H1 (cell line): Measurements from ENCODE around the gene GDPGP1. TPM values are rescaled to one million over a fixed set of nuclear protein-coding genes. Genes with fewer than 3 reads are reported as not detected.

Source experiments
- CTCF ChIA-PET: fragments of 300-600 bp; sonication (Branson Sonifier 250); formaldehyde crosslinking; loops from one replicate; lab custom pipeline; 2021; ENCODE audit not compliant: partially characterized antibody; lab: Charles Lee
- POLR2A ChIA-PET: fragments of 300-600 bp; sonication (Branson Sonifier 250); formaldehyde crosslinking; loops from one replicate; lab custom pipeline; 2021; ENCODE audit warnings: inconsistent platforms; ENCODE audit not compliant: partially characterized antibody; lab: Charles Lee
- DNase-seq, 2 experiments: peaks; one replicate each; pipeline versions ENCODE4 v3.0.0 to v3.0.0-alpha.2; 2010 to 2022; ENCODE audit warnings: low spot score in 2 of 2, low read depth in 1 of 2, mixed read lengths in 1 of 2
- FAIRE-seq: peaks from 2 replicates; lab custom pipeline; 2011; peaks lifted over from hg19 to GRCh38; lab: Jason Lieb, UNC
- H2AFZ ChIP-seq: 2 replicates; pipeline ENCODE4 v1.8.1; 2012; ENCODE audit warnings: low read length, inconsistent platforms
- H2AK5ac ChIP-seq: 2 replicates; pipeline ENCODE4 v1.6.1; 2013; ENCODE audit warnings: low read depth, low read length
- H2BK120ac ChIP-seq: replicated peaks from 2 replicates; pipeline ENCODE3; 2013; ENCODE audit warnings: low read depth, low read length, inconsistent platforms
- H2BK12ac ChIP-seq: 2 replicates; pipeline ENCODE4 v1.6.1; 2013; ENCODE audit warnings: low read depth, low read length
- H2BK15ac ChIP-seq: 2 replicates; pipeline ENCODE4 v1.6.1; 2013; ENCODE audit warnings: low read length
- H2BK20ac ChIP-seq: 2 replicates; pipeline ENCODE4 v1.6.1; 2013; ENCODE audit warnings: low read length
- H2BK5ac ChIP-seq: 2 replicates; pipeline ENCODE4 v1.6.1; 2013; ENCODE audit warnings: low read depth, low read length
- H3K14ac ChIP-seq: 2 replicates; pipeline ENCODE4 v1.6.1; 2013; ENCODE audit warnings: inconsistent platforms; ENCODE audit not compliant: insufficient read length
- H3K18ac ChIP-seq: 2 replicates; pipeline ENCODE4 v1.6.1; 2013; ENCODE audit warnings: low read length; ENCODE audit errors: extremely low read depth
- H3K23ac ChIP-seq: 2 replicates; pipeline ENCODE4 v1.6.1; 2013; ENCODE audit warnings: inconsistent platforms; ENCODE audit not compliant: insufficient read length
- H3K23me2 ChIP-seq: 2 replicates; pipeline ENCODE4 v1.6.1; 2013; ENCODE audit warnings: low read depth, low read length
- H3K27ac ChIP-seq: 2 replicates; pipeline ENCODE4 v1.6.1; 2011; ENCODE audit warnings: low read depth, low read length, inconsistent platforms
- H3K27me3 ChIP-seq, 4 experiments: replicated peaks in 1 of 4; 1 replicate in 1 of 4; 2 replicates in 3 of 4; pipeline versions ENCODE4 v1.6.1 to v1.8.1; 2011 to 2013; ENCODE audit warnings: low read length in 3 of 4, mild to moderate bottlenecking in 3 of 4, inconsistent platforms in 2 of 4, mixed read lengths in 2 of 4, moderate library complexity in 1 of 4; ENCODE audit not compliant: control insufficient read depth in 3 of 4, insufficient read depth in 3 of 4; ENCODE audit errors: extremely low read depth in 1 of 4
- H3K36me3 ChIP-seq, 4 experiments: 2 replicates each; pipeline versions ENCODE4 v1.6.1 to v1.8.1; 2011 to 2013; ENCODE audit warnings: mild to moderate bottlenecking in 4 of 4, low read length in 3 of 4, moderate library complexity in 2 of 4, control low read depth in 1 of 4, inconsistent platforms in 1 of 4; ENCODE audit not compliant: insufficient read depth in 4 of 4, control insufficient read depth in 2 of 4
- H3K4ac ChIP-seq: replicated peaks from 2 replicates; pipeline ENCODE3; 2013; ENCODE audit warnings: low read length, low read depth, mixed read lengths, inconsistent platforms; ENCODE audit not compliant: insufficient read length
- H3K4me1 ChIP-seq, 4 experiments: replicated peaks in 1 of 4; 1 replicate in 1 of 4; 2 replicates in 3 of 4; pipeline versions ENCODE4 v1.6.1 to v1.8.1; 2011 to 2013; ENCODE audit warnings: low read length in 3 of 4, inconsistent platforms in 2 of 4, mixed read lengths in 1 of 4; ENCODE audit not compliant: insufficient read depth in 4 of 4, control insufficient read depth in 3 of 4
- H3K4me2 ChIP-seq, 2 experiments: 2 replicates each; pipeline versions ENCODE4 v1.6.1 to v1.8.1; 2011 to 2013; ENCODE audit warnings: low read depth in 2 of 2, low read length in 2 of 2, control low read depth in 1 of 2, inconsistent platforms in 1 of 2, mild to moderate bottlenecking in 1 of 2; ENCODE audit not compliant: insufficient read depth in 1 of 2
- H3K4me3 ChIP-seq, 4 experiments: fragments of 200-600, 300-600 bp in 1 of 4; sonication (generic), shearing (Covaris generic), sonication (Bioruptor Twin) in 1 of 4; 2 replicates each; pipeline versions ENCODE4 v1.5.1 to v1.8.1; 2011 to 2016; ENCODE audit warnings: low read length in 4 of 4, low read depth in 3 of 4, control low read depth in 2 of 4, inconsistent platforms in 2 of 4, mild to moderate bottlenecking in 2 of 4, mixed read lengths in 1 of 4, moderate library complexity in 1 of 4; ENCODE audit not compliant: insufficient read depth in 2 of 4; ENCODE audit errors: extremely low read depth in 1 of 4
- H3K56ac ChIP-seq: replicated peaks from 2 replicates; pipeline ENCODE3; 2013; ENCODE audit warnings: low read depth, mild to moderate bottlenecking, mixed read lengths, low read length, inconsistent platforms; ENCODE audit not compliant: insufficient read length
- H3K79me1 ChIP-seq: 2 replicates; pipeline ENCODE4 v1.6.1; 2013; ENCODE audit warnings: low read depth, low read length, control low read depth
- H3K79me2 ChIP-seq, 2 experiments: 2 replicates each; pipeline versions ENCODE4 v1.6.1 to v1.8.1; 2012 to 2013; ENCODE audit warnings: low read length in 2 of 2, mild to moderate bottlenecking in 2 of 2, inconsistent platforms in 1 of 2; ENCODE audit not compliant: insufficient read depth in 2 of 2, control insufficient read depth in 1 of 2
- H3K9ac ChIP-seq, 4 experiments: replicated peaks in 1 of 4; 1 replicate in 1 of 4; 2 replicates in 3 of 4; pipeline versions ENCODE4 v1.6.1 to v1.8.1; 2011 to 2013; ENCODE audit warnings: low read depth in 3 of 4, low read length in 3 of 4, control low read depth in 2 of 4, mild to moderate bottlenecking in 2 of 4, moderate library complexity in 2 of 4, inconsistent platforms in 1 of 4; ENCODE audit errors: extremely low read depth in 1 of 4
- H3K9me3 ChIP-seq, 2 experiments: 2 replicates each; pipeline versions ENCODE4 v1.6.1 to v1.8.1; 2012 to 2013; ENCODE audit warnings: mild to moderate bottlenecking in 2 of 2, moderate library complexity in 2 of 2, control low read depth in 1 of 2, inconsistent platforms in 1 of 2, low read depth in 1 of 2, low read length in 1 of 2, mixed read lengths in 1 of 2; ENCODE audit not compliant: insufficient read depth in 2 of 2
- H4K20me1 ChIP-seq, 2 experiments: replicated peaks in 1 of 2; 2 replicates each; pipeline versions ENCODE3 to v1.8.1; 2011 to 2013; ENCODE audit warnings: inconsistent platforms in 2 of 2, low read length in 2 of 2, mild to moderate bottlenecking in 1 of 2; ENCODE audit not compliant: insufficient read depth in 2 of 2, control insufficient read depth in 1 of 2
- H4K5ac ChIP-seq: 2 replicates; pipeline ENCODE4 v1.6.1; 2013; ENCODE audit warnings: low read length, low read depth, mixed read lengths, inconsistent platforms; ENCODE audit not compliant: insufficient read length
- H4K8ac ChIP-seq: 2 replicates; pipeline ENCODE4 v1.8.0; 2013; ENCODE audit warnings: mild to moderate bottlenecking, moderate library complexity, low read length, inconsistent platforms; ENCODE audit not compliant: insufficient read depth; ENCODE audit errors: extremely low read depth
- H4K91ac ChIP-seq: replicated peaks from 2 replicates; pipeline ENCODE3; 2013; ENCODE audit warnings: low read length, mixed read lengths, inconsistent platforms; ENCODE audit not compliant: insufficient read length
- ATF3 ChIP-seq: IDR thresholded peaks from 2 replicates; pipeline ENCODE4 v1.6.1; 2011; ENCODE audit warnings: low read depth, mild to moderate bottlenecking, low read length; ENCODE audit not compliant: insufficient read depth
- FOSL1 ChIP-seq: IDR thresholded peaks from 2 replicates; pipeline ENCODE4 v1.6.1; 2011; ENCODE audit warnings: mild to moderate bottlenecking, low read depth, low read length, moderate library complexity; ENCODE audit not compliant: insufficient read depth
- POLR2AphosphoS5 ChIP-seq: IDR thresholded peaks from 2 replicates; pipeline ENCODE4 v1.6.1; 2011; ENCODE audit warnings: low read depth, low read length
- SP1 ChIP-seq: IDR thresholded peaks from 2 replicates; pipeline ENCODE4 v1.6.1; 2011; ENCODE audit warnings: low read depth, low read length
- WGBS, 2 experiments: shearing (Covaris generic) in 1 of 2; methylation state at CpG; one replicate each; pipeline versions ENCODE4 v1.1.6 to v1.1.7; 2013 to 2015; ENCODE audit warnings: low lambda C conversion rate in 2 of 2, mixed read lengths in 2 of 2, inconsistent platforms in 1 of 2, low coverage in 1 of 2, missing lambda C conversion rate in 1 of 2; ENCODE audit not compliant: insufficient replicate concordance in 2 of 2, insufficient coverage in 1 of 2, insufficient read length in 1 of 2; ENCODE audit errors: extremely low coverage in 1 of 2, missing lambda C conversion rate in 1 of 2; 5-methylcytosine and 5-hydroxymethylcytosine counted together
- polyA plus RNA-seq, 7 experiments: library from polyadenylated mRNA; depleted of rRNA in 3 of 7; stranded (reverse) in 5 of 7; unstranded in 2 of 7; fragments of >200 nt in 5 of 7; fragments of 200-250 nt in 2 of 7; gene quantifications; 1 replicate in 5 of 7; 2 replicates in 1 of 7; 4 replicates in 1 of 7; pipeline versions ENCODE4 v1.2.1 to v1.2.3, GENCODE V29; 2011 to 2013; ENCODE audit warnings: missing spikeins in 2 of 7, mixed read lengths in 2 of 7
- total RNA-seq: library from RNA; stranded (reverse); fragmentation: NEBNext Ultra II Directional; extraction: Animal tissue kit (Norgen Biotek cat#: 25700); gene quantifications from 2 replicates; pipeline ENCODE4 v1.2.1, GENCODE V29; 2021

The GDPGP1 gene
- total and polyA plus RNA-seq, 2 of the 8 experiments (the other 6 are each of a cell fraction or from before 2014, with no cell fraction given), result 1.8 to 5.6 TPM

GRCh38 chr15:90261811-90262210, 27.8 kb downstream of the GDPGP1 start:
- Histone ChIP-seq H4K8ac (0 out of 2 replicates have a peak overlapping the region, but pooled peaks have one; percentile 25), H3K4me3 (no peak overlapping the region), H3K79me2 (peaks cover 3 to 15% of the 10 kb centered on the region in 2 experiments; a peak in 3 of 4 replicates), H3K4me1 (peaks cover 0 to 7% (median 3%) of the 10 kb centered on the region in 4 experiments; a peak in 5 of 7 replicates), H2BK5ac (no peak overlapping the region), H2BK20ac (no peak overlapping the region), H3K9me3 (no peaks in the 10 kb centered on the region), H3K79me1 (no peaks in the 10 kb centered on the region), H2BK15ac (no peak overlapping the region), H3K23me2 (peaks cover 10% of the 10 kb centered on the region), H3K14ac (no peak overlapping the region), H2BK120ac (no peak overlapping the region), H3K4me2 (no peak overlapping the region), H3K27me3 (no peaks in the 10 kb centered on the region), H3K27ac (no peak overlapping the region), H4K5ac (no peak overlapping the region), H3K18ac (no peak overlapping the region), H3K9ac (no peak overlapping the region), H4K91ac (no peak overlapping the region), H2BK12ac (no peak overlapping the region), H3K23ac (no peak overlapping the region), H2AK5ac (no peak overlapping the region), H2AFZ (no peak overlapping the region), H3K56ac (no peak overlapping the region), H4K20me1 (no peaks in the 10 kb centered on the region), H3K4ac (no peak overlapping the region), H3K36me3 (no peaks in the 10 kb centered on the region)
- no peak for TF ChIP-seq POLR2AphosphoS5
- no peak for TF ChIP-seq SP1
- no peak for TF ChIP-seq FOSL1
- TF ChIP-seq ATF3, result no peak
- FAIRE-seq, result no peak
- 90% methylated on average over 5 of the region's 5 CpGs; no CpG with 5 or more reads in 1 of the 2 experiments for WGBS, 2 experiments
- DNase-seq, result no peak
- POLR2A ChIA-PET, result interaction anchor here (1.1 to 1.7 kb wide), 2 partner anchors 11 to 28 kb away, joined by 4 to 7 read pairs; partner anchors contain the start of genes CIB1 and GDPGP1
- CTCF ChIA-PET, result interaction anchor here (0.7 to 2.4 kb wide), 7 partner anchors 9 to 903 kb away, joined by 3 to 10 read pairs (median 4); partner anchors contain the start of genes CIB1, GDPGP1 and TTLL13
